ES-I3 (cell line): ENCODE measurements around the gene OR10AG1.

Source experiments
- H3K36me3 ChIP-seq: 2 replicates; pipeline ENCODE4 v1.6.1; 2013; ENCODE audit warnings: mild to moderate bottlenecking, low read length, control low read depth, moderate library complexity; ENCODE audit not compliant: insufficient read depth
- H3K4me1 ChIP-seq: 2 replicates; pipeline ENCODE4 v1.6.1; 2013; ENCODE audit warnings: mild to moderate bottlenecking, control low read depth, low read length; ENCODE audit not compliant: insufficient read depth
- H3K9ac ChIP-seq: 2 replicates; pipeline ENCODE4 v1.6.1; 2013; ENCODE audit warnings: low read depth, mild to moderate bottlenecking, low read length, moderate library complexity
- H3K9me3 ChIP-seq: 2 replicates; pipeline ENCODE4 v1.6.1; 2013; ENCODE audit warnings: mild to moderate bottlenecking, low read length, moderate library complexity; ENCODE audit not compliant: control insufficient read depth, insufficient read depth

Gene OR10AG1

DNA sequence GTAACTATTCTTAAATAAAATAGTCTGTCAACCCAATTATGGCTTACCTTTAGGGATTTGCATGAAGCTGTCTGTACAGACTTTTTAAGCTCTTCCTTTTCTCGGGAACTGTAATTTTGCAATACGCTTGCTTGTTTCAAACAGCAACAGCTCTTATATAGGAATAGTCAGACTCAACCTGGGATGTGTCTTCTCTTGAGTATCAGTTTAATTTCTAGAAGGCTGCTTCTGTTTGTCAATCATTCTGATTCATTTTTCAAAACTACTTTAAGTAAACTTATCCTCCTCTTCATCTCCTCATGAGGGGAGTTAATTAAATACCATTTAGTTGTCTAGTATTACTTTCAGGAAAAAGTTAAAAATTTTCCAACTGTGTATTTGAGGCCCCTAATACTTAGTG lies at the start of gene OR10AG1:
OR10AG1 (minus strand) TSS at position 101 of the 400 bp plus-strand sequence; CDS start at position 63, 38 bp downstream.
- Histone ChIP-seq H3K36me3 (no peaks in the 10 kb centered on the region), H3K9ac (no peak within 1 kb of the TSS), H3K4me1 (no peaks in the 10 kb centered on the region; the same call in 1 of the 2 replicates), H3K9me3 (no peaks in the 10 kb centered on the region)

DNA sequence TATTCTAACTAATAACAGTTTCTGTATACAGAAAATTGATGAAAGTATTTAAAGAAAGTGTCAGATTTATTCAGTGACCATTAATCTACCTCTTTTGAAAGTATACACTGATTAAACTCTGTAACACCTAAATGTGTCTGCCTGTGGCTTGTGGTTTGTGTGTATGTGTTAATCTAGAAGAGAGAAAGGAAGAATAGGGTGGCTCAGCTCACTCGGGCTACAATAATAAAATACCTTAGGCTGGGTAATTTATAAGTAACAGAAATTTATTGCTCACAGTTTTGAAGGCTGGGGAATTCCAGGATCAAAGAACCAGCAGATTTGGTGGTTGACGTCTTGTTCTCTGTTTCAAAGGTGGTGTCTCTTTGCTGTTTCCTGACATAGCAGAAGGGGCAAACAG lies 44.1 kb upstream of the OR10AG1 start:
- Histone ChIP-seq H3K36me3 (no peaks in the 10 kb centered on the region), H3K9ac (no peak overlapping the region), H3K4me1 (no peaks in the 10 kb centered on the region), H3K9me3 (peaks cover 4% of the 10 kb centered on the region; the same call in 1 of the 2 replicates)

DNA sequence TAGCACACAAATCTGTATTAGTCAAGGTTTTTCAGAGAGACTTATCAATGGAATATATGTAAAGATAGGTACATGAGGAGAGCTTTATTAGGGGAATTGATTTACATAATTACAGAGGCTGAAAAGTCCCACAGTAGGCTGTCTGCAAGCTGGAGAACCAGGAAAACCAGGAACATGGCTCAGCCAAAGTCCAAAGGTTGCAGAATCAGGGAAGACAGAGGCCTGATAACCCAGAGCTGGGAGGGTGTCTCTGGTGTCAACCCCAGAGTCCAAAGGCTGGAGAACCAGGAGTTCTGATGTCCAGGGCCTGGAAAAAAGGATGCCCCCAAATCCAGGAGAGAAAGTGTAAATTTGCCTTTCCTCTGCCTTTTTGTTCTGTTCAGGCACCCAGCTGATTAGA lies 41.0 kb upstream of the OR10AG1 start:
- H3K36me3 ChIP-seq = no peaks in the 10 kb centered on the region
- no peaks in the 10 kb centered on the region for H3K4me1 ChIP-seq
- no peak overlapping the region for H3K9ac ChIP-seq
- peaks cover 4% of the 10 kb centered on the region; the same call in 1 of the 2 replicates for H3K9me3 ChIP-seq

DNA sequence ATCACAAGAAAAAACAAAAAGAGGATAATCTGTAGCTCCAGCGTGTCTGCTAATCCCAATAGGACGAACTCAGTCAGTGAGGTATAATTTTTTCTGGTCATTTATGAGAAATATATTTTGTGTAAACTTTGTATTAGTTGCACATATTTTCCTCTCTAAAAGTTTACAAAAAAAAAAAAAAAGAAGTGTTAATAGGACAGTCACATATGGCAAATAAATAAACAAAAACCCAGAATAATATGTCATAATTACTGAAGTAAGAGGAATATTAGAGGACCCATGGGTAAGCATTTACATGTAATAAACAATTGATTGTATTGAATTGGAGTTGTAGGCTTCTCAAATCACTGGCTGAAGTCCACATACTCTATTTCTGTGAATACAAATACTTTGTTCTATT lies 24.8 kb upstream of the OR10AG1 start, which contains the start of gene OR5F1:
OR5F1 (minus strand) TSS at position 101 of the 400 bp plus-strand sequence; CDS start at position 101, 0 bp downstream.
- Histone ChIP-seq H3K9ac (no peak within 1 kb of the TSS), H3K9me3 (peaks cover 2% of the 10 kb centered on the region; the same call in 1 of the 2 replicates), H3K4me1 (no peaks in the 10 kb centered on the region), H3K36me3 (no peaks in the 10 kb centered on the region)

- Histone ChIP-seq H3K4me1 (no peaks in the 10 kb centered on the region; the same call in 1 of the 2 replicates), H3K9me3 (no peaks in the 10 kb centered on the region), H3K9ac (no peak overlapping the region), H3K36me3 (no peaks in the 10 kb centered on the region)
These were observed 1.2 kb upstream of the OR10AG1 start for GRCh38 chr11:55970935-55971334.

GRCh38 chr11:55967914-55968313 lies 1.8 kb downstream of the OR10AG1 start:
- no peaks in the 10 kb centered on the region; the same call in 1 of the 2 replicates for H3K4me1 ChIP-seq
- H3K9me3 ChIP-seq = no peaks in the 10 kb centered on the region
- H3K9ac ChIP-seq = no peak overlapping the region
- no peaks in the 10 kb centered on the region for H3K36me3 ChIP-seq

DNA sequence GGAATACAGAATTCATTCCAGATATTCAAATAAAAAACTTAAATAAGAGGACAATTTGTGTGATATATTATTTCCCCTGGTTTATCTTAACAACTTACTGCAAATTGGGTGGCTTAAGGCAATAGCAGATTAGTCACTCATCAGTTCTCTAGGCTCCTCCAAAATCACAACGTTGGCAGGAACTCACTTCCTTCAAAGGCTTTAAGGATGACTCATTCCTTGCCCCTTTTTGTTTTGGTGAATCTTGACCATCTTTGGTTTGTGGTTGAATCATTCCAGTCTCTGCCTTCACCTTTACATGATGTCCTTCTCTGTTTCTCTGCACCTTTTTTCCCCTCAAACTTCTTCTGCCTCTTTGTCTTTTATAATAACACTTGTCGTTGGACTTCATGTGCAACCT lies 3.4 kb downstream of the OR10AG1 start:
- Histone ChIP-seq H3K36me3 (no peaks in the 10 kb centered on the region), H3K9me3 (no peaks in the 10 kb centered on the region), H3K4me1 (no peaks in the 10 kb centered on the region; the same call in 1 of the 2 replicates), H3K9ac (no peak overlapping the region)

- no peaks in the 10 kb centered on the region for H3K36me3 ChIP-seq
- no peaks in the 10 kb centered on the region for H3K4me1 ChIP-seq
- no peaks in the 10 kb centered on the region; the same call in 1 of the 2 replicates for H3K9me3 ChIP-seq
- no peak overlapping the region for H3K9ac ChIP-seq
These were observed 13.2 kb downstream of the OR10AG1 start for GRCh38 chr11:55956521-55956920.

GRCh38 chr11:55949330-55949729 lies 20.4 kb downstream of the OR10AG1 start:
- Histone ChIP-seq H3K9me3 (peaks cover 2% of the 10 kb centered on the region; the same call in 1 of the 2 replicates), H3K9ac (no peak overlapping the region), H3K4me1 (peaks cover 4% of the 10 kb centered on the region; the same call in 1 of the 2 replicates), H3K36me3 (no peaks in the 10 kb centered on the region)

DNA sequence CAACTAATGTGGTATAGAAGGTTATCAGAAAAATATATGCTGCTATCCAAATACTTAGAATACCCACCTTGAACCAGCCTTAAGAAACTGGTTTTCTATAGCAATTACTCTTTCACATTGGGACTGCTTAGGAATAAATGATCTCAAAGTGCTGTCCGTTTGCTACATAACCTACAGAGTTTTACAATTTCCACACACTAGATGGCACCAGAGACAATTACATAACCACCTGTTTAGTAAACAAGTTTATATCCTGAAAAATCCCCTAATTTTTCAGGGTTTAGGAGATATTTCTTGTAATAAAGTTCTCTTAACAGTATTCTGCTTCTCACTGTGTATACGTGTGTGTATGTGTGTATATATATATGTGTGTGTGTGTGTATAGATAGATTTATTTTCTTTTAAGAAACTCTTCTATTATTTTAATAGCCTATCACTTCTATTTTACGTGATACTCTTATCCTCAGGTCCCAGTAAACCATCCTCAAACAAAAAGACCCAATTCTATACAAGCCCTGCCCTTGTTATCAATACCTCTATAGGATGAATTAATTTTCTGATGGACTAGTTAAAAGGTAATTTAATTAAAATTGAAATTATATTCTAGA lies 26.9 kb downstream of the OR10AG1 start:
- Histone ChIP-seq H3K9ac (no peak overlapping the region), H3K9me3 (0 out of 2 replicates have a peak, but pooled peaks cover 2% of the 10 kb centered on the region), H3K4me1 (peaks cover 4% of the 10 kb centered on the region; the same call in 1 of the 2 replicates), H3K36me3 (no peaks in the 10 kb centered on the region)

DNA sequence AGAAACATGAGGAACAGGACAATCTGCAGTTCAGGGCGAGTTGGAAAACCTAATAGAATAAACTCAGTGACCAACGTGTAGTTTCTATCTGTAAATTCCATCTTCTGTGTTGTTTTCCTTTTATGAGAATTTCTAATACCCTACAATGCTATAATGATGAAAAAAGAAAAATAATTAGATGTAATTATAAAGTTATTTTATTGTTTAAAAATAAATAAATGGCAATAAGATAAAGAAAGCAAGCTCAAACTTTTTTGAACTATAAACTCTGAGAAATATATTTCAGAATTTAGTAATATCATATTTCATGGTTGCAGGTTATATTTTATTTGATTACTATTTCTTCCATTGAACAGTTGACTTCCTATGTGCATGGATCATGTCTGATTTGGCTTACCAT lies 33.4 kb downstream of the OR10AG1 start, which contains the start of gene OR5I1:
OR5I1 (minus strand) TSS at position 101 of the 400 bp plus-strand sequence; CDS start at position 101, 0 bp downstream.
- no peak within 1 kb of the TSS for H3K9ac ChIP-seq
- no peaks in the 10 kb centered on the region for H3K36me3 ChIP-seq
- H3K4me1 ChIP-seq = no peaks in the 10 kb centered on the region
- no peaks in the 10 kb centered on the region for H3K9me3 ChIP-seq

- Histone ChIP-seq H3K36me3 (no peaks in the 10 kb centered on the region), H3K9me3 (no peaks in the 10 kb centered on the region), H3K9ac (no peak overlapping the region), H3K4me1 (no peaks in the 10 kb centered on the region)
These were observed 49.2 kb downstream of the OR10AG1 start for GRCh38 chr11:55920537-55920936.
